H9 (cell line): ENCODE results near the gene CMTM7. TPM values are rescaled to one million over a fixed set of nuclear protein-coding genes. Genes with fewer than 3 reads are reported as not detected.
"Not testable (repeated sequence)": the region's sequence is repeated elsewhere in the genome, so short reads cannot be mapped to it uniquely, and the experiment has no call there.

Experiments used
- DNase-seq: peaks from one replicate; pipeline ENCODE4 v3.0.0-alpha.2; 2017
- H2AFZ ChIP-seq: one replicate; pipeline ENCODE4 v1.6.1; 2013; ENCODE audit warnings: mild to moderate bottlenecking, low read length, control low read depth, moderate library complexity
- H2AK5ac ChIP-seq: 2 replicates; pipeline ENCODE4 v1.6.1; 2013; ENCODE audit warnings: low read length, control low read depth, mixed read lengths; ENCODE audit not compliant: insufficient read length
- H2BK120ac ChIP-seq: one replicate; pipeline ENCODE4 v1.6.1; 2013; ENCODE audit warnings: low read depth, mild to moderate bottlenecking, low read length, control low read depth, inconsistent platforms; ENCODE audit not compliant: poor library complexity, severe bottlenecking
- H2BK12ac ChIP-seq: 2 replicates; pipeline ENCODE4 v1.6.1; 2013; ENCODE audit warnings: low read length, control low read depth, mixed read lengths, low read depth; ENCODE audit not compliant: insufficient read length
- H2BK15ac ChIP-seq: 2 replicates; pipeline ENCODE4 v1.6.1; 2013; ENCODE audit warnings: low read depth, low read length, control low read depth
- H2BK20ac ChIP-seq: one replicate; pipeline ENCODE4 v1.6.1; 2013; ENCODE audit warnings: low read depth, mild to moderate bottlenecking, low read length, control low read depth, inconsistent platforms; ENCODE audit not compliant: poor library complexity, severe bottlenecking
- H2BK5ac ChIP-seq: 2 replicates; pipeline ENCODE4 v1.6.1; 2013; ENCODE audit warnings: low read length, control low read depth, mixed read lengths; ENCODE audit not compliant: insufficient read length
- H3K14ac ChIP-seq: 2 replicates; pipeline ENCODE4 v1.6.1; 2013; ENCODE audit warnings: low read length, control low read depth; ENCODE audit not compliant: insufficient read depth
- H3K18ac ChIP-seq: 2 replicates; pipeline ENCODE4 v1.6.1; 2013; ENCODE audit warnings: low read depth, mild to moderate bottlenecking, mixed read lengths, low read length, control low read depth; ENCODE audit not compliant: insufficient read length
- H3K23ac ChIP-seq: 2 replicates; pipeline ENCODE4 v1.6.1; 2013; ENCODE audit warnings: low read length, control low read depth, mixed read lengths, low read depth; ENCODE audit not compliant: insufficient read length
- H3K23me2 ChIP-seq: 2 replicates; pipeline ENCODE4 v1.6.1; 2013; ENCODE audit warnings: low read depth, mild to moderate bottlenecking, mixed read lengths, low read length, control low read depth; ENCODE audit not compliant: insufficient read length, poor library complexity, severe bottlenecking
- H3K27ac ChIP-seq: 2 replicates; pipeline ENCODE4 v1.5.1; 2013; ENCODE audit warnings: low read length, control low read depth, mixed read lengths, low read depth; ENCODE audit not compliant: insufficient read length
- H3K27me3 ChIP-seq: 2 replicates; pipeline ENCODE4 v1.6.1; 2013; ENCODE audit warnings: low read length, control low read depth, inconsistent platforms; ENCODE audit not compliant: insufficient read depth
- H3K4ac ChIP-seq: 2 replicates; pipeline ENCODE4 v1.6.1; 2013; ENCODE audit warnings: low read depth, mild to moderate bottlenecking, control low read depth, inconsistent platforms, low read length, moderate library complexity
- H3K4me1 ChIP-seq: 2 replicates; pipeline ENCODE4 v1.6.1; 2013; ENCODE audit warnings: low read length, control low read depth, inconsistent platforms; ENCODE audit not compliant: insufficient read depth
- H3K4me2 ChIP-seq: 2 replicates; pipeline ENCODE4 v1.6.1; 2013; ENCODE audit warnings: low read length, control low read depth, mixed read lengths; ENCODE audit not compliant: insufficient read length, insufficient read depth
- H3K56ac ChIP-seq: 2 replicates; pipeline ENCODE4 v1.6.1; 2013; ENCODE audit warnings: low read depth, mild to moderate bottlenecking, mixed read lengths, low read length, control low read depth; ENCODE audit not compliant: insufficient read length
- H3K79me1 ChIP-seq: 2 replicates; pipeline ENCODE4 v1.6.1; 2013; ENCODE audit warnings: low read depth, mild to moderate bottlenecking, moderate library complexity, low read length, control low read depth, inconsistent platforms; ENCODE audit not compliant: insufficient read depth, poor library complexity, severe bottlenecking
- H3K79me2 ChIP-seq: 2 replicates; pipeline ENCODE4 v1.6.1; 2013; ENCODE audit warnings: low read length, control low read depth, inconsistent platforms; ENCODE audit not compliant: insufficient read depth
- H3K9ac ChIP-seq: 2 replicates; pipeline ENCODE4 v1.6.1; 2013; ENCODE audit warnings: low read length, control low read depth, mixed read lengths; ENCODE audit not compliant: insufficient read length; ENCODE audit errors: extremely low read depth
- H3K9me3 ChIP-seq: one replicate; pipeline ENCODE4 v1.6.1; 2013; ENCODE audit warnings: low read depth, low read length, inconsistent platforms; ENCODE audit not compliant: control insufficient read depth
- H3T11ph ChIP-seq: one replicate; pipeline ENCODE4 v1.6.1; 2013; ENCODE audit warnings: mild to moderate bottlenecking, low read length, control low read depth, inconsistent platforms
- H4K20me1 ChIP-seq: one replicate; pipeline ENCODE4 v1.6.1; 2013; ENCODE audit not compliant: control insufficient read depth, insufficient read length, insufficient read depth
- H4K5ac ChIP-seq: 2 replicates; pipeline ENCODE4 v1.6.1; 2013; ENCODE audit warnings: low read depth, mild to moderate bottlenecking, mixed read lengths, low read length, control low read depth; ENCODE audit not compliant: insufficient read length
- H4K8ac ChIP-seq: replicated peaks from 2 replicates; pipeline ENCODE4 v1.6.1; 2013; ENCODE audit warnings: low read length, control low read depth, mixed read lengths, low read depth; ENCODE audit not compliant: insufficient read length
- H4K91ac ChIP-seq: 2 replicates; pipeline ENCODE4 v1.6.1; 2013; ENCODE audit warnings: low read depth, mild to moderate bottlenecking, moderate library complexity, mixed read lengths, low read length, control low read depth; ENCODE audit not compliant: insufficient read length
- H3K27ac Mint-ChIP-seq, 3 experiments: 2 replicates in 2 of 3; 3 replicates in 1 of 3; pipeline ENCODE4 v1.8.0; 2020 to 2021; ENCODE audit warnings: mixed read lengths in 3 of 3, mild to moderate bottlenecking in 1 of 3, moderate library complexity in 1 of 3
- H3K27me3 Mint-ChIP-seq: 2 replicates; pipeline ENCODE4 v1.8.0; 2021; ENCODE audit warnings: low read depth, mild to moderate bottlenecking, moderate library complexity, mixed read lengths
- H3K36me3 Mint-ChIP-seq, 3 experiments: 2 replicates in 2 of 3; 3 replicates in 1 of 3; pipeline ENCODE4 v1.8.0; 2020 to 2021; ENCODE audit warnings: low read depth in 3 of 3, mixed read lengths in 3 of 3; ENCODE audit not compliant: insufficient read depth in 1 of 3
- H3K4me1 Mint-ChIP-seq, 2 experiments: 2 replicates each; pipeline ENCODE4 v1.8.0; 2020; ENCODE audit warnings: mixed read lengths in 2 of 2
- H3K4me3 Mint-ChIP-seq, 2 experiments: 2 replicates in 1 of 2; 3 replicates in 1 of 2; pipeline ENCODE4 v1.8.0; 2020 to 2021; ENCODE audit warnings: mild to moderate bottlenecking in 2 of 2, mixed read lengths in 2 of 2, moderate library complexity in 1 of 2
- H3K9me3 Mint-ChIP-seq, 2 experiments: 2 replicates in 1 of 2; 3 replicates in 1 of 2; pipeline ENCODE4 v1.8.0; 2020; ENCODE audit warnings: mild to moderate bottlenecking in 2 of 2, mixed read lengths in 2 of 2, moderate library complexity in 1 of 2
- WGBS: extraction: QIAGEN DNeasy Blood & Tissue Kit; methylation state at CpG from one replicate; pipeline ENCODE4 v1.1.7; 2013; ENCODE audit warnings: missing lambda C conversion rate, low lambda C conversion rate, mixed read lengths; ENCODE audit not compliant: insufficient read length; ENCODE audit errors: extremely low coverage; 5-methylcytosine and 5-hydroxymethylcytosine counted together
- total RNA-seq: library from RNA; stranded (reverse); gene quantifications from 2 replicates; pipeline ENCODE4 v1.2.1, GENCODE V29; 2021

Gene CMTM7
- total RNA-seq, 1 experiment from 2014 or later = 23.9 TPM

DNA sequence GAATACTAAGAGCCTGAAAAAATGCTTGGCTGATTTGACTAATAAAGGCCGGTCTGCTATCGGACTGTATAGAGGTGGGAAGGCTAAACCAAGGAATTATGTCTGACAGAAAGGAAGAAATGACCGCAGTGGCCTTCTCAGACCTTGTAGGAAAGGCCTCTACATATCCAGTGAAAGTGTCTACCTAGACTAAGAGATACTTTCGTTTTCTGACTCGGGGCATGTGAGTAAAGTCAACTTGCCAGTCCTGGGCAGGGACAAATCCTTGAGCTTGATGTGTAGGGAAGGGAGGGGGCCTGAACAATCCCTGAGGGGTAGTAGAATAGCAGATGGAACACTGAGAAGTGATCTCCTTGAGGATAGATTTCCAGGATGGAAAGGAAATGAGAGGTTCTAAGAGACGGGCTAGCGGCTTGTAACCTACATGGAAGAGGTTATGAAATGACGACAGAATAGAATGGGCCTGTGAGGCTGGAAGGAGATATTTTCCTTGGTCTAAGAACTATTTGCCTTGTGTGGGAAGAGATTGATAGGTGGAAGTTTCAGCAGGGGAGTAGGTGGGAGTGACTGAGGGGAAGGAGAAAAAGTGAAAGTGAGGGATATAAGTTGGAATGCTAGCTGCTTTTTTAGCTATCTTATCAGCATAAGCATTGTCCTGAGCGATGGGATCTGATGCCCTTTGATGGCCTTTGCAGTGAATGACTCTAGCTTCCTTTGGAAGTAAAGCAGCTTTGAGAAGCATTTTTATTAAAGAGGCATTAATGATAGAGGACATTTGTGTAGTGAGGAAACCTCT is 70.7 kb downstream of the CMTM7 start:
- not testable (repeated sequence) for H3K36me3 Mint-ChIP-seq, H2BK20ac ChIP-seq, H4K5ac ChIP-seq, H4K8ac ChIP-seq, H3K27ac Mint-ChIP-seq, DNase-seq, H3K27me3 Mint-ChIP-seq, H3K27me3 ChIP-seq, H3T11ph ChIP-seq, H3K23ac ChIP-seq, H2AK5ac ChIP-seq, H3K4me3 Mint-ChIP-seq, H3K9me3 ChIP-seq, H3K4me2 ChIP-seq, H3K4ac ChIP-seq, H3K56ac ChIP-seq, H2AFZ ChIP-seq, H3K23me2 ChIP-seq, H4K91ac ChIP-seq, H3K27ac ChIP-seq, H2BK12ac ChIP-seq, H3K79me2 ChIP-seq, H3K9ac ChIP-seq, H3K18ac ChIP-seq, H2BK5ac ChIP-seq, H4K20me1 ChIP-seq, H3K79me1 ChIP-seq, H3K4me1 ChIP-seq, H2BK120ac ChIP-seq, H3K14ac ChIP-seq, H3K9me3 Mint-ChIP-seq, H2BK15ac ChIP-seq
- WGBS = no CpG with 5 or more reads among the region's 9 CpGs
- H3K4me1 Mint-ChIP-seq = peaks cover 21 to 27% of the 10 kb centered on the region in 2 experiments

DNA sequence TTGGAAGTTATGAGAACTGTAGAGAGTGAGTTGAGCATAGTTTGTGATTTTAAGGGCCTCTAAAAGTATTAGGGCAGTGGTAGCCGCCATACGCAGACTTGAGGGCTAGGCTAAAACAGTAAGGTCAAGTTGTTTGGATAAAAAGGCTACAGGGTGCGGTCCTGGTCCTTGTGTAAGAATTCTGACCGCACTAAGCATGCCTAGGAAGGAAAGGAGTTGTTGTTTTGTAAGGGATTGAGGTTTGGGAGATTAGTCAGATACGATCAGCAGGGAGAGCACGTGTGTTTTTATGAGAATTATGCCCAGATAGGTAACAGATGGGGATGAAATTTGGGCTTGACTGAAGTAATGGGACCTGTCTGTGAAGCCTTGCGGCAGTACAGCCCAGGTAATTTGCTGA is 71.8 kb downstream of the CMTM7 start:
- not testable (repeated sequence) for H3K9me3 Mint-ChIP-seq, DNase-seq, H3K56ac ChIP-seq, H3T11ph ChIP-seq, H2BK20ac ChIP-seq, H4K91ac ChIP-seq, H3K79me2 ChIP-seq, H3K9me3 ChIP-seq, H4K5ac ChIP-seq, H3K23me2 ChIP-seq, H2BK15ac ChIP-seq, H3K79me1 ChIP-seq, H2AK5ac ChIP-seq, H3K14ac ChIP-seq, H3K27ac Mint-ChIP-seq, H2BK5ac ChIP-seq, H2AFZ ChIP-seq, H3K18ac ChIP-seq, H3K4me2 ChIP-seq, H4K8ac ChIP-seq, H3K4me3 Mint-ChIP-seq, H4K20me1 ChIP-seq, H3K9ac ChIP-seq, H3K27me3 ChIP-seq, H3K36me3 Mint-ChIP-seq, H3K27ac ChIP-seq, H3K4ac ChIP-seq, H2BK120ac ChIP-seq, H2BK12ac ChIP-seq, H3K4me1 ChIP-seq, H3K23ac ChIP-seq, H3K27me3 Mint-ChIP-seq
- WGBS = no CpG with 5 or more reads among the region's 7 CpGs
- H3K4me1 Mint-ChIP-seq = peaks cover 16 to 21% of the 10 kb centered on the region in 2 experiments
